A673 (cell line): ENCODE results near the gene TRIP12.

ENCODE experiments used
- EZH2 ChIP-seq: fragments of 200-600 bp; sonication (generic); IDR thresholded peaks from 2 replicates; pipeline ENCODE4 v1.6.1; 2017; ENCODE audit warnings: borderline replicate concordance, low read depth, mild to moderate bottlenecking, mixed read lengths, antibody characterized with exemption, low read length; ENCODE audit not compliant: poor library complexity, severe bottlenecking
- TF ChIP-seq, protein P1 (sequence below): fragments of 300-800, 200-600 bp; sonication (generic); conservative IDR thresholded peaks from 2 replicates; pipeline ENCODE4 v1.5.1; 2017; ENCODE audit warnings: low read depth, mild to moderate bottlenecking, antibody characterized with exemption, low read length, moderate library complexity, mixed read lengths

DNA sequence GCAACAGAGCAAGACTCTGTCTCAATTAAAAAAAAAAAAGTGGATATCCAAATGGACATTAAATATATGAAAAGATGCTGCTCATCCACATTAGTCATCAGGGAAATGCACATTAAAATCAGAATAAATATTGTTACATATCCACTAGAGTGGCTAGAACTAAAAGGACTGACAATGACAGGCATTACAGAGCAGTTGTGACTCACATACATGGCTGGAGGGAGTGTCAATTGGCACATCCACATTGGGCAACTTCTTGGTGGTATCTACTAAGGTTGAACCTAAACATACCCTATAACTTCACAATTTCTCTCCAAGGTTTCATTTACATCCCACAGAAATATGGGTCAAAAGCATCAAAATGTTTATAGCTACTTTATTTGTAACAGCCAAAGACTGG, 193.4 kb downstream of the TRIP12 start:
- TF ChIP-seq EZH2, result no peak
- TF ChIP-seq, protein P1, sequence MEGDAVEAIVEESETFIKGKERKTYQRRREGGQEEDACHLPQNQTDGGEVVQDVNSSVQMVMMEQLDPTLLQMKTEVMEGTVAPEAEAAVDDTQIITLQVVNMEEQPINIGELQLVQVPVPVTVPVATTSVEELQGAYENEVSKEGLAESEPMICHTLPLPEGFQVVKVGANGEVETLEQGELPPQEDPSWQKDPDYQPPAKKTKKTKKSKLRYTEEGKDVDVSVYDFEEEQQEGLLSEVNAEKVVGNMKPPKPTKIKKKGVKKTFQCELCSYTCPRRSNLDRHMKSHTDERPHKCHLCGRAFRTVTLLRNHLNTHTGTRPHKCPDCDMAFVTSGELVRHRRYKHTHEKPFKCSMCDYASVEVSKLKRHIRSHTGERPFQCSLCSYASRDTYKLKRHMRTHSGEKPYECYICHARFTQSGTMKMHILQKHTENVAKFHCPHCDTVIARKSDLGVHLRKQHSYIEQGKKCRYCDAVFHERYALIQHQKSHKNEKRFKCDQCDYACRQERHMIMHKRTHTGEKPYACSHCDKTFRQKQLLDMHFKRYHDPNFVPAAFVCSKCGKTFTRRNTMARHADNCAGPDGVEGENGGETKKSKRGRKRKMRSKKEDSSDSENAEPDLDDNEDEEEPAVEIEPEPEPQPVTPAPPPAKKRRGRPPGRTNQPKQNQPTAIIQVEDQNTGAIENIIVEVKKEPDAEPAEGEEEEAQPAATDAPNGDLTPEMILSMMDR, result no peak
